SU-DHL-6 (cell line): ENCODE results near the gene APOC1.

ENCODE experiments used
- EZH2phosphoT487 ChIP-seq: fragments of 200-600 bp; sonication (generic), shearing (Covaris generic); conservative IDR thresholded peaks from 2 replicates; pipeline ENCODE4 v1.6.1; 2018; ENCODE audit warnings: mild to moderate bottlenecking, antibody characterized with exemption, low read length, moderate library complexity, mixed read lengths
- TF ChIP-seq, protein P1 (sequence below): fragments of 200-600 bp; sonication (generic); IDR thresholded peaks from one replicate; pipeline ENCODE4 v1.5.1; 2017; ENCODE audit warnings: antibody characterized with exemption, mild to moderate bottlenecking, low read length, moderate library complexity; ENCODE audit not compliant: insufficient read depth, poor library complexity, severe bottlenecking

DNA sequence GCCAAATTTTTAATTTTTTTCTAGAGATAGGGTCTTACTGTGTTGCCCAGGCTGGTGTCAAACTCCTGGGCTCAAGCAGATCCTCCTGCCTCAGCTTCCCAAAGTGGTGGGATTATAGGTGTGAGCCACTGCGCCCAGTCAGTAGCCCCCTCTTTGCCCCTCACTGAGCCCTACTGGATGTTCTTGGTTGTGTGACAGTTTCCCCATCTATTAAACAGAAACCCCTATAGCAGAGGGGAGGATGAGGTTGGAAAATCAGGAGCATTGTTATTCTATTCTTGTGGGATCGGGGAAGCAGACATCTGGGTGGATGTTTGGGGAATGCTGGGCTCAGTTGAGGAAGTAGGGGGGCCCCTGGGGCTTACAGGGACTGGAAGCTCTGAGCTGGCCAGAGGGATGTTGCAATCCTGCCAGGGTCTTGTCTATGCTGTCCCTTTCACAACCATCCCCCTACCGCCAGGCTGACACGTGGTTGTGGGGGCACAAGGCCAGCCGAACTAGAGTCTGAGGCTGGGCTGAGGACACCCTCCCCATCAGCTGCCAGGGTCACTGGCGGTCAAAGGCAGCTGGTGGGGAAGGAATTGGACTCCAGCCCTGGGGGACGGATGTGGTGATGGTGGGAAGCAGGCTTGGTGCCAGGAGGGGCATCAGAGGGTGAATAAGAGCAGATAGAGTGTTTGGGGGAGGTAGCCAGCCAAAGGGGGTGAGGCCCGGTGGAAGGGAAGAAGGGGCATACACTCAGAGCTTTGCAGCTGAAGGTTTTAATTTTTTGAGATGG is 10.9 kb downstream of the APOC1 start:
- TF ChIP-seq, protein P1, sequence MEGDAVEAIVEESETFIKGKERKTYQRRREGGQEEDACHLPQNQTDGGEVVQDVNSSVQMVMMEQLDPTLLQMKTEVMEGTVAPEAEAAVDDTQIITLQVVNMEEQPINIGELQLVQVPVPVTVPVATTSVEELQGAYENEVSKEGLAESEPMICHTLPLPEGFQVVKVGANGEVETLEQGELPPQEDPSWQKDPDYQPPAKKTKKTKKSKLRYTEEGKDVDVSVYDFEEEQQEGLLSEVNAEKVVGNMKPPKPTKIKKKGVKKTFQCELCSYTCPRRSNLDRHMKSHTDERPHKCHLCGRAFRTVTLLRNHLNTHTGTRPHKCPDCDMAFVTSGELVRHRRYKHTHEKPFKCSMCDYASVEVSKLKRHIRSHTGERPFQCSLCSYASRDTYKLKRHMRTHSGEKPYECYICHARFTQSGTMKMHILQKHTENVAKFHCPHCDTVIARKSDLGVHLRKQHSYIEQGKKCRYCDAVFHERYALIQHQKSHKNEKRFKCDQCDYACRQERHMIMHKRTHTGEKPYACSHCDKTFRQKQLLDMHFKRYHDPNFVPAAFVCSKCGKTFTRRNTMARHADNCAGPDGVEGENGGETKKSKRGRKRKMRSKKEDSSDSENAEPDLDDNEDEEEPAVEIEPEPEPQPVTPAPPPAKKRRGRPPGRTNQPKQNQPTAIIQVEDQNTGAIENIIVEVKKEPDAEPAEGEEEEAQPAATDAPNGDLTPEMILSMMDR, result no peak
- no peak for TF ChIP-seq EZH2phosphoT487
